GM23338 (cell line): Measurements from ENCODE around the gene BPIFB6.

Experiments used
- CTCF ChIP-seq, 2 experiments: fragments of 200-600 bp in 1 of 2; sonication (generic) in 1 of 2; conservative IDR thresholded peaks; 2 replicates each; pipeline versions ENCODE4 v1.5.1 to v1.6.1; 2016 to 2017; ENCODE audit warnings: antibody characterized with exemption in 2 of 2, low read depth in 2 of 2, mild to moderate bottlenecking in 2 of 2, moderate library complexity in 1 of 2
- EZH2 ChIP-seq: fragments of 200-600 bp; sonication (generic); IDR thresholded peaks from one replicate; pipeline ENCODE4 v1.8.0; 2017; ENCODE audit warnings: antibody characterized with exemption, mild to moderate bottlenecking, low read depth; ENCODE audit not compliant: unreplicated experiment
- EZH2phosphoT487 ChIP-seq: fragments of 200-600 bp; sonication (generic); IDR thresholded peaks from one replicate; pipeline ENCODE4 v1.8.1; 2018; ENCODE audit warnings: antibody characterized with exemption; ENCODE audit not compliant: unreplicated experiment
- JUNB ChIP-seq: IDR thresholded peaks from one replicate; pipeline ENCODE4 v1.6.1; 2016; ENCODE audit warnings: antibody characterized with exemption; ENCODE audit not compliant: unreplicated experiment
- POLR2AphosphoS5 ChIP-seq: IDR thresholded peaks from 2 replicates; pipeline ENCODE4 v1.6.1; 2016; ENCODE audit warnings: antibody characterized with exemption, low read depth
- STAT1 ChIP-seq: IDR thresholded peaks from one replicate; pipeline ENCODE4 v1.6.1; 2016; ENCODE audit warnings: antibody characterized with exemption; ENCODE audit not compliant: unreplicated experiment
- ZNF114 ChIP-seq: fragments of 250-450 bp; sonication (Bioruptor Pico); IDR thresholded peaks from 2 replicates; pipeline ENCODE4 v1.5.0; 2020; ENCODE audit warnings: mild to moderate bottlenecking, moderate library complexity
- TF ChIP-seq, protein P1 (sequence below): IDR thresholded peaks from 2 replicates; pipeline ENCODE4 v1.6.1; 2016; ENCODE audit warnings: antibody characterized with exemption
- TF ChIP-seq, protein P2 (sequence below): IDR thresholded peaks from one replicate; pipeline ENCODE4 v1.6.1; 2018; ENCODE audit warnings: antibody characterized with exemption; ENCODE audit not compliant: unreplicated experiment
- TF ChIP-seq, protein P3 (sequence below): fragments of 250-450 bp; sonication (Bioruptor Pico); IDR thresholded peaks from 2 replicates; pipeline ENCODE4 v1.5.0; 2020; ENCODE audit warnings: mild to moderate bottlenecking, moderate library complexity

DNA sequence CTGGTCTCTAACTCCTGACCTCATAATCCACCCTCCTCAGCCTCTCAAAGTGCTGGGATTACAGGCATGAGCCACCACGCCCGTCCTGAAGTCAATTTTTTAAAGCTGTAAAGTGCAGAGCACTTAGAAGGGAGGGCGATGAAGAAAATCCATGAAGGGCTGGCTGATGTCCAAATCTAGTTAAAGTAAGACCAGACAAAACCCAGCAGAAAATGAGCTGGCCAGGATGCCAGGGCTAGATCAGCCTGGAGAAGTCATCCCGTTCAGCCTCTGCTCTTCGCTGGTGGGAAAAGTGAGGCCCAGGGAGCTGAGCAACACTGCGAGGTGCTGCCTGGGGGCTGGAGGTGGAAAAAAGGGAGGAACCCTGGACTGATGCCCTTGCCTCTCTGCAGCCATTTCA is 51.1 kb downstream of the BPIFB6 start:
- TF ChIP-seq POLR2AphosphoS5 = no peak
- TF ChIP-seq CTCF (conservative IDR thresholded peaks at IDR 0.05; ENCODE audit: low read depth in 2 of 2) = no peak
- TF ChIP-seq, protein P1, sequence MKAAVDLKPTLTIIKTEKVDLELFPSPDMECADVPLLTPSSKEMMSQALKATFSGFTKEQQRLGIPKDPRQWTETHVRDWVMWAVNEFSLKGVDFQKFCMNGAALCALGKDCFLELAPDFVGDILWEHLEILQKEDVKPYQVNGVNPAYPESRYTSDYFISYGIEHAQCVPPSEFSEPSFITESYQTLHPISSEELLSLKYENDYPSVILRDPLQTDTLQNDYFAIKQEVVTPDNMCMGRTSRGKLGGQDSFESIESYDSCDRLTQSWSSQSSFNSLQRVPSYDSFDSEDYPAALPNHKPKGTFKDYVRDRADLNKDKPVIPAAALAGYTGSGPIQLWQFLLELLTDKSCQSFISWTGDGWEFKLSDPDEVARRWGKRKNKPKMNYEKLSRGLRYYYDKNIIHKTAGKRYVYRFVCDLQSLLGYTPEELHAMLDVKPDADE = no peak
- no peak for TF ChIP-seq EZH2phosphoT487
- TF ChIP-seq, protein P2, sequence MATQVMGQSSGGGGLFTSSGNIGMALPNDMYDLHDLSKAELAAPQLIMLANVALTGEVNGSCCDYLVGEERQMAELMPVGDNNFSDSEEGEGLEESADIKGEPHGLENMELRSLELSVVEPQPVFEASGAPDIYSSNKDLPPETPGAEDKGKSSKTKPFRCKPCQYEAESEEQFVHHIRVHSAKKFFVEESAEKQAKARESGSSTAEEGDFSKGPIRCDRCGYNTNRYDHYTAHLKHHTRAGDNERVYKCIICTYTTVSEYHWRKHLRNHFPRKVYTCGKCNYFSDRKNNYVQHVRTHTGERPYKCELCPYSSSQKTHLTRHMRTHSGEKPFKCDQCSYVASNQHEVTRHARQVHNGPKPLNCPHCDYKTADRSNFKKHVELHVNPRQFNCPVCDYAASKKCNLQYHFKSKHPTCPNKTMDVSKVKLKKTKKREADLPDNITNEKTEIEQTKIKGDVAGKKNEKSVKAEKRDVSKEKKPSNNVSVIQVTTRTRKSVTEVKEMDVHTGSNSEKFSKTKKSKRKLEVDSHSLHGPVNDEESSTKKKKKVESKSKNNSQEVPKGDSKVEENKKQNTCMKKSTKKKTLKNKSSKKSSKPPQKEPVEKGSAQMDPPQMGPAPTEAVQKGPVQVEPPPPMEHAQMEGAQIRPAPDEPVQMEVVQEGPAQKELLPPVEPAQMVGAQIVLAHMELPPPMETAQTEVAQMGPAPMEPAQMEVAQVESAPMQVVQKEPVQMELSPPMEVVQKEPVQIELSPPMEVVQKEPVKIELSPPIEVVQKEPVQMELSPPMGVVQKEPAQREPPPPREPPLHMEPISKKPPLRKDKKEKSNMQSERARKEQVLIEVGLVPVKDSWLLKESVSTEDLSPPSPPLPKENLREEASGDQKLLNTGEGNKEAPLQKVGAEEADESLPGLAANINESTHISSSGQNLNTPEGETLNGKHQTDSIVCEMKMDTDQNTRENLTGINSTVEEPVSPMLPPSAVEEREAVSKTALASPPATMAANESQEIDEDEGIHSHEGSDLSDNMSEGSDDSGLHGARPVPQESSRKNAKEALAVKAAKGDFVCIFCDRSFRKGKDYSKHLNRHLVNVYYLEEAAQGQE = no peak
- no peak for TF ChIP-seq JUNB
- TF ChIP-seq ZNF114 (CRISPR knock-in tag) = no peak
- TF ChIP-seq STAT1 = no peak
- TF ChIP-seq EZH2 = no peak
- TF ChIP-seq, protein P3, sequence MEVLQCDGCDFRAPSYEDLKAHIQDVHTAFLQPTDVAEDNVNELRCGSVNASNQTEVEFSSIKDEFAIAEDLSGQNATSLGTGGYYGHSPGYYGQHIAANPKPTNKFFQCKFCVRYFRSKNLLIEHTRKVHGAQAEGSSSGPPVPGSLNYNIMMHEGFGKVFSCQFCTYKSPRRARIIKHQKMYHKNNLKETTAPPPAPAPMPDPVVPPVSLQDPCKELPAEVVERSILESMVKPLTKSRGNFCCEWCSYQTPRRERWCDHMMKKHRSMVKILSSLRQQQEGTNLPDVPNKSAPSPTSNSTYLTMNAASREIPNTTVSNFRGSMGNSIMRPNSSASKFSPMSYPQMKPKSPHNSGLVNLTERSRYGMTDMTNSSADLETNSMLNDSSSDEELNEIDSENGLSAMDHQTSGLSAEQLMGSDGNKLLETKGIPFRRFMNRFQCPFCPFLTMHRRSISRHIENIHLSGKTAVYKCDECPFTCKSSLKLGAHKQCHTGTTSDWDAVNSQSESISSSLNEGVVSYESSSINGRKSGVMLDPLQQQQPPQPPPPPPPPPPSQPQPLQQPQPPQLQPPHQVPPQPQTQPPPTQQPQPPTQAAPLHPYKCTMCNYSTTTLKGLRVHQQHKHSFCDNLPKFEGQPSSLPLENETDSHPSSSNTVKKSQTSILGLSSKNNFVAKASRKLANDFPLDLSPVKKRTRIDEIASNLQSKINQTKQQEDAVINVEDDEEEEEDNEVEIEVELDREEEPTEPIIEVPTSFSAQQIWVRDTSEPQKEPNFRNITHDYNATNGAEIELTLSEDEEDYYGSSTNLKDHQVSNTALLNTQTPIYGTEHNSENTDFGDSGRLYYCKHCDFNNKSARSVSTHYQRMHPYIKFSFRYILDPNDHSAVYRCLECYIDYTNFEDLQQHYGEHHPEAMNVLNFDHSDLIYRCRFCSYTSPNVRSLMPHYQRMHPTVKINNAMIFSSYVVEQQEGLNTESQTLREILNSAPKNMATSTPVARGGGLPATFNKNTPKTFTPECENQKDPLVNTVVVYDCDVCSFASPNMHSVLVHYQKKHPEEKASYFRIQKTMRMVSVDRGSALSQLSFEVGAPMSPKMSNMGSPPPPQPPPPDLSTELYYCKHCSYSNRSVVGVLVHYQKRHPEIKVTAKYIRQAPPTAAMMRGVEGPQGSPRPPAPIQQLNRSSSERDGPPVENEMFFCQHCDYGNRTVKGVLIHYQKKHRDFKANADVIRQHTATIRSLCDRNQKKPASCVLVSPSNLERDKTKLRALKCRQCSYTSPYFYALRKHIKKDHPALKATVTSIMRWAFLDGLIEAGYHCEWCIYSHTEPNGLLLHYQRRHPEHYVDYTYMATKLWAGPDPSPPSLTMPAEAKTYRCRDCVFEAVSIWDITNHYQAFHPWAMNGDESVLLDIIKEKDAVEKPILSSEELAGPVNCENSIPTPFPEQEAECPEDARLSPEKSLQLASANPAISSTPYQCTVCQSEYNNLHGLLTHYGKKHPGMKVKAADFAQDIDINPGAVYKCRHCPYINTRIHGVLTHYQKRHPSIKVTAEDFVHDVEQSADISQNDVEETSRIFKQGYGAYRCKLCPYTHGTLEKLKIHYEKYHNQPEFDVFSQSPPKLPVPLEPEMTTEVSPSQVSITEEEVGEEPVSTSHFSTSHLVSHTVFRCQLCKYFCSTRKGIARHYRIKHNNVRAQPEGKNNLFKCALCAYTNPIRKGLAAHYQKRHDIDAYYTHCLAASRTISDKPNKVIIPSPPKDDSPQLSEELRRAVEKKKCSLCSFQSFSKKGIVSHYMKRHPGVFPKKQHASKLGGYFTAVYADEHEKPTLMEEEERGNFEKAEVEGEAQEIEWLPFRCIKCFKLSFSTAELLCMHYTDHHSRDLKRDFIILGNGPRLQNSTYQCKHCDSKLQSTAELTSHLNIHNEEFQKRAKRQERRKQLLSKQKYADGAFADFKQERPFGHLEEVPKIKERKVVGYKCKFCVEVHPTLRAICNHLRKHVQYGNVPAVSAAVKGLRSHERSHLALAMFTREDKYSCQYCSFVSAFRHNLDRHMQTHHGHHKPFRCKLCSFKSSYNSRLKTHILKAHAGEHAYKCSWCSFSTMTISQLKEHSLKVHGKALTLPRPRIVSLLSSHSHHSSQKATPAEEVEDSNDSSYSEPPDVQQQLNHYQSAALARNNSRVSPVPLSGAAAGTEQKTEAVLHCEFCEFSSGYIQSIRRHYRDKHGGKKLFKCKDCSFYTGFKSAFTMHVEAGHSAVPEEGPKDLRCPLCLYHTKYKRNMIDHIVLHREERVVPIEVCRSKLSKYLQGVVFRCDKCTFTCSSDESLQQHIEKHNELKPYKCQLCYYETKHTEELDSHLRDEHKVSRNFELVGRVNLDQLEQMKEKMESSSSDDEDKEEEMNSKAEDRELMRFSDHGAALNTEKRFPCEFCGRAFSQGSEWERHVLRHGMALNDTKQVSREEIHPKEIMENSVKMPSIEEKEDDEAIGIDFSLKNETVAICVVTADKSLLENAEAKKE (CRISPR knock-in tag) = no peak
